AG10803 (cell line): ENCODE data around the gene THY1.

Experiments
- DNase-seq: peaks from one replicate; pipeline ENCODE4 v3.0.0; 2010; ENCODE audit warnings: low read depth
- H3K4me3 ChIP-seq: 2 replicates; pipeline ENCODE4 v1.5.1; 2011; ENCODE audit warnings: mild to moderate bottlenecking, low read length, control low read depth
- TF ChIP-seq, protein P1 (sequence below): conservative IDR thresholded peaks from 2 replicates; pipeline ENCODE4 v1.5.1; 2011; ENCODE audit warnings: mild to moderate bottlenecking, low read length, control low read depth, inconsistent platforms

The THY1 gene

DNA sequence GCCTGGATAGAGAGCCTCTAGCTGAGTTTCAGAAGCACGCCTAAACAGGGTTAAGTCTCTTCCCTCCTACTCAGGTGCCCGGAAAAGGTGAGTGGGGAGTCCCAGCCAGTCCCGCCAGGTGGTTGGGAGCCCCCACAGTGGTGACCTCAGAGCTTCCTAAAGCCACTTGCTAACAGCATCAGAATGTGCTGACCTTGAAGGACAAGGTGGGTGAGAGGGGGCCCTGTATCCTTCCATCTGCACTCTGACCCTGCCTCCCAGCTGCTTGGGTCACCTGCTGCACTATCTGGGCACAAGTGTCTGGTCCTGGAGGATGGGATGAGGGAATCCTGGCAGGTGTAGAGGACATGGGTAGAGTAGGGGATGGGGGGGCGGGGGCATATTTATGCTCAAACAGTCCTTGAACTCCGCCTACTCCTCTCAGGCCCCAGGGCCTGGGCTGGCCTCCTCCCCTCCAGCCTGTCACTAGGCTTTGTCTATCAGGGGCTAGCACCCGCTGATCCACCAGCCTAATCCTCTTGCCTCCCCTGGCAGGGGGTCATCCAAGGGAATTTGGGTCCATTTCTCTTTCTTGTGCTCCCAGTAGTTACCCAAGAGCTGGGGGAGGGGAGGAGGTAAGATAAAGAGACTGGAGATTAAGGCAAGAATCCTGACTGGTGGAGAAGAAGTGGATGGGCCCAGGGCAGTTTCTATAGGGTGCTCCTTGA is 44.9 kb downstream of the THY1 start:
- no peak for DNase-seq

DNA sequence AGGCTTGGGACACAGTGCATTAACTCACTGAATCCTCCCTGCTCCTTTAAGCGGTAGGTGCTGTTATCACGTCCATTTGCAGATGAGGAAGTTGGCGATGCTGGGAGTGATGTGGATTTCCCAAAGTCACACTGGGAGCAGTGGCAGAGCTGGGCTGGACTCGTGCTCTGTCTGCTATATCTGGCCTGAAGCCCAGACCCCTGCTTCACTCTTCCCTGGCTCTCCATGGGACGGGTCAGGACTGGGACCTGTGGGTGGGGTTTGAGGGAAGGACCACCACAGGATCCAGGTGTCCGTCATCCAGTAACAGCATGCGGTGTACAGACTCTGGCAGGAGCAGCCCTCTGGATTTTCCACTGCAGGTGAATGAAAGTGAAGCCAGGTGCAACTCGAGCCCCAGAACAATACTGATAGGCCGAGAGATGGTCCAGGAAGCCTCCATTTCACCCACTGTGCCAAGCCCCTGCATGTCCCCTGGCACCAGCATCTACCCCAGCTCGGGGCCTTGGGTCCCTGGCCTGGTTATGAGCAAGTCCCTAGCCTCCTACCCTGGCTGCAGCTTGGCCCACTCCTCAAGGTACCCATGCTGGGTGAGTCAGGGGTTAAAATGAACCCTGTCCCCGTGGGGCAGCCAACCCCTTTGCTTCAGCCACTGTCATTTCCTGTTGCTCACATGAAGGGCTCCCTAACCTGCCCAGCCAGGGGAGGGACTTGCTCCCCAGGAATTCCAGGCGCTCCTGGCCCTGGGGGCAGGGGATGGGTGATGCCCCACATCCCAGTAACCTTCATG is 45.7 kb downstream of the THY1 start:
- TF ChIP-seq, protein P1, sequence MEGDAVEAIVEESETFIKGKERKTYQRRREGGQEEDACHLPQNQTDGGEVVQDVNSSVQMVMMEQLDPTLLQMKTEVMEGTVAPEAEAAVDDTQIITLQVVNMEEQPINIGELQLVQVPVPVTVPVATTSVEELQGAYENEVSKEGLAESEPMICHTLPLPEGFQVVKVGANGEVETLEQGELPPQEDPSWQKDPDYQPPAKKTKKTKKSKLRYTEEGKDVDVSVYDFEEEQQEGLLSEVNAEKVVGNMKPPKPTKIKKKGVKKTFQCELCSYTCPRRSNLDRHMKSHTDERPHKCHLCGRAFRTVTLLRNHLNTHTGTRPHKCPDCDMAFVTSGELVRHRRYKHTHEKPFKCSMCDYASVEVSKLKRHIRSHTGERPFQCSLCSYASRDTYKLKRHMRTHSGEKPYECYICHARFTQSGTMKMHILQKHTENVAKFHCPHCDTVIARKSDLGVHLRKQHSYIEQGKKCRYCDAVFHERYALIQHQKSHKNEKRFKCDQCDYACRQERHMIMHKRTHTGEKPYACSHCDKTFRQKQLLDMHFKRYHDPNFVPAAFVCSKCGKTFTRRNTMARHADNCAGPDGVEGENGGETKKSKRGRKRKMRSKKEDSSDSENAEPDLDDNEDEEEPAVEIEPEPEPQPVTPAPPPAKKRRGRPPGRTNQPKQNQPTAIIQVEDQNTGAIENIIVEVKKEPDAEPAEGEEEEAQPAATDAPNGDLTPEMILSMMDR: no peak
- no peak for DNase-seq
- no peak overlapping the region for H3K4me3 ChIP-seq

More for the DNA sequence above, 44.9 kb downstream of the THY1 start:
- TF ChIP-seq, protein P1: no peak
- H3K4me3 ChIP-seq: no peak overlapping the region

- H3K4me3 ChIP-seq: no peak overlapping the region
- TF ChIP-seq, protein P1: no peak
- no peak for DNase-seq
These were observed 46.6 kb downstream of the THY1 start for GRCh38 chr11:119376197-119376847.

GRCh38 chr11:119375337-119376196 is 47.4 kb downstream of the THY1 start:
- TF ChIP-seq, protein P1: no peak

GRCh38 chr11:119374632-119375336 is 48.2 kb downstream of the THY1 start:
- TF ChIP-seq, protein P1: no peak
- H3K4me3 ChIP-seq: no peak overlapping the region
- no peak for DNase-seq

More at GRCh38 chr11:119375337-119376196, 47.4 kb downstream of the THY1 start:
- DNase-seq: peak; percentile 60
- no peak overlapping the region for H3K4me3 ChIP-seq

DNA sequence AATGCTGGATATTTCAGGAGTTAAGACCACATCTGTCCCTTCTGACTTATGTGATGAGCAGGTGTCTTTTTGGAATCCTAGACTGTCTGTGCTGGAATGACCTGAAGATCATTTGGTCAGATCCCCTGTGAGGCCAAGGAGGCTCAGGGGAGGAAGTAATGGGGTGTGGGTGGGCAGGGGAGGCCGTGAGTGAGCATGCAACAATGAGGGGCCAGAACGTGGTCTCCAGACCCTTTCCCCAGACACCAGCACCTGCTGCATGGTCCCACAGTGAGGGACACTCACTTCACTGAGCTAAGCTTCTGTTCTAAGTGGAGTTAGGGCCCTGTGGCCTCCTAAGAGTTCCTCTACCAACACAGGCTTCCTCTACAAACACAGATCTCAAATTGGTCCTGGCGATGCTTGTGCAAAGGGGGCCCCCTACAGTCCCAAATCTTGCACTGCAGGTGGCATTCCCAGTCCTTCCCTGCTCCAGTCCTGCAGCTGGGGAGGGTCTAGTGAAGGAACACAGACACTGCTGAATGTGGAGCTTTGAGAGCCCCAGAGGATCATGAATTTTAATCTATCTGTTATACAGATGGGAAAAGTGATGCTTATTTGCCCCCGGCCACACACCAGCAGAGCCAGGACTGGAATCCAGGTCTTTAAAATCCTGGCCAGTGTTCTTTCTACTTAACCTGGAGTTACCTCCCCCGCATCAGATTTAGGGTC is 48.9 kb downstream of the THY1 start:
- no peak overlapping the region for H3K4me3 ChIP-seq
- TF ChIP-seq, protein P1: peak; percentile 96
- peak; percentile 72 for DNase-seq
